ENCODE measurements around the gene POR. TPM values are rescaled to one million over a fixed set of nuclear protein-coding genes. Genes with fewer than 3 reads are reported as not detected.
"Not testable (repeated sequence)": the region's sequence is repeated elsewhere in the genome, so short reads cannot be mapped to it uniquely, and the experiment has no call there.

The POR gene
- polyA plus RNA-seq, 3 donors: 71.6 to 74.1 (median 72.9) TPM

- not testable (repeated sequence) for DNase-seq
Observed at GRCh38 chr7:75911186-75911585, 3.8 kb upstream of the POR start.

DNA sequence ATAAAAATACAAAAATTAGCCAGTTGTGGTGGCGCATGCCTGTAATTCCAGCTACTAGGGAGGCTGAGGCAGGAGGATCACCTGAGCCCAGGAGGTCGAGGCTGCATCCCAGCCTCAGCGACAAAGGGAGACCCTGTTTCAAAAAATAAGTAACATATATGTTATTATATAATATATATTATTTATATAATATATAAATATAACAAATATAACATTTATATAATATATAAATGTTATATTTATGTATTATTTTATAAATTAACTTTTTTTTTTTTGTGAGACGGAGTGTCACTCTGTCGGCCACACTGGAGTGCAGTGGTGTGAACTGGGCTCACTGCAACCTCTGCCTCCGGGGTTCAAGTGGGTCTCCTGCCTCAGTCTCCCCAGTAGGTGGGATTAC lies 1.5 kb upstream of the POR start:
- no peak for DNase-seq

DNA sequence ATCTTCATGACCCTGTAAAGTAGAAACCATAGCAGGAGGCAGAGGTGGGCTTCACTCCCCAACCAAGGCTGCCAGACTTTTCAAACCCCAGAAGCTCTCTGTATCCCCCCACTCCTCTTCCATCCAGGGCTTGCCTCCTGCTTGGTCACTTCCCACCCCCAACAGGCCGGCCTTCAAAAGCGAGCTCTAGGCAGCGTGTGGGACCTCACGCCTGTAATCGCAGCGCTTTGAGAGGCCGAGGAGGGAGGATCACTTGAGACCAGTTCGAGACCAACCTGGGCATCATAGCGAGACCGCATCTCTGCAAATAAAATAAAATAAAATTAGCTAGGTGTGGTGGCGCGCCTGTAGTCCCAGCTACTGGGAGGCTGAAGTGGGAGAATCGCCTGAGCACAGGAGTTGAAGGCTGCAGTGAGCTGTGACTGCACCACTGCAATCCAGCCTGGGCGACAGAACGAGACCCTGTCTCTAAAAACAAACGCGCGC lies 743 bp upstream of the POR start:
- no peak for DNase-seq

GRCh38 chr7:75915416-75916156 lies 631 bp downstream of the POR start:
- no peak for DNase-seq

DNA sequence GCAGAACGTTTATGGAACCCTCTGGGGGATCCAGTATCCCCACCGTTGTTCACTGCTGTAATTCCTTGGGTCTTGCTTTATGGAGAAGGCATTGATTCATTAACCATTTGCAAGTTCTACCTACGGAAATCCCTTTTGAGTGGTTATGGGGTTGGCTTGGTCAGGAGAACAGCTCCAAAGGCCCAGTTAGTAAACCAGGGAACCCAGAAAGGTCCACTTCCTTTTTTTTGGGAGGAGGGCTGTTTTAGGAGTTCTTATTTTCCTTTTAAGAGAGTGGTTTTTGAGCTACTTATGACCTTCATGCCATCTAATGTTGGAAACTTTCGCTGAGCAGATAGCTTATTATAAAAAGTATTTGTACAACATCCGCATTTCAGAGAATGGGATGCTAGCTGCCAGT lies 1.3 kb downstream of the POR start:
- no peak for DNase-seq

DNA sequence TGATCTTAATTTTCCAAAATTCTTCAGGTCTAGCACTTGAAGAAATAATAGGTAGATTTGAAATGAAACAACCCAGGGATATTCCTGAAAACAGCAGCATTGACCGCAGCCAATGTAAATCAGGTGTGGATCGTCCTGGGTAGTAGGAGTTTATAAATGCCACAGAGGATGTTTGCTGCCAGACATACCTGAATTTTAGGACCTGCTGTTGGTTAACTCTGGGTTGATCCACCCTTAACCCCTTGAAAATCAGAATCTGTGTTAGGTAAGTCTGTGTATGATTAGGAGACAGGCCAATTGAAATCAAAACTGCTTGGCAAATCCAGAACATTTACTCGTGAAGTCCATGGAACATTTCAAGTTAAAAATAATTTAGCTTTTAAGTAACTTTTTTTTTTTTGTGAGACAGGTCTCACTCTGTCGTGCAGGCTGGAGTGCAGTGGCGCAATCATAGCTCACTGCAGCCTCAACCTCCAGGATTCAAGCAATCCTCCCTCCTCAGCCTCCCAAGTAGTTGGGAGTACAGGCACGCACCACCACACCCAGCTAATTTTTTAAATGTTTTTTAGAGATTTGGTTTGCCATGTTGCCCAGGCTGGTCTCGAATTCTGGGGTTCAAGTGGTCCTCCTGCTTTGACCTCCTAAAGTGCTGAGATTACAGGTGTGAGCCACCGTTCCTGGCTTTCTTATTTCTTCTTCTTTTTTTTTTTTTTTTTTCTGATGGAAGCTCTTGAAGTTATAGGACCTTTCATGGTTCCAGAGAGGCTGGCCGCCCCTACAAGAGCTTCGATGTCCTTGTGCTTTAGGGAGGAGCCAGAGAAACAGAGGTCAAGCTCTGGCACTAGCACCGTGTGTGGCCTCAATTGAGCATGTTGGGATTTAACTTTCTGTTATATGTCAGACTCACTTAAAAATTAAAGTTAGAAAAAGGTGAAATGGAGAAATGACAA lies 2.0 kb downstream of the POR start:
- no peak for DNase-seq

- DNase-seq: no peak
Observed at GRCh38 chr7:75920431-75921161, 5.6 kb downstream of the POR start.

DNA sequence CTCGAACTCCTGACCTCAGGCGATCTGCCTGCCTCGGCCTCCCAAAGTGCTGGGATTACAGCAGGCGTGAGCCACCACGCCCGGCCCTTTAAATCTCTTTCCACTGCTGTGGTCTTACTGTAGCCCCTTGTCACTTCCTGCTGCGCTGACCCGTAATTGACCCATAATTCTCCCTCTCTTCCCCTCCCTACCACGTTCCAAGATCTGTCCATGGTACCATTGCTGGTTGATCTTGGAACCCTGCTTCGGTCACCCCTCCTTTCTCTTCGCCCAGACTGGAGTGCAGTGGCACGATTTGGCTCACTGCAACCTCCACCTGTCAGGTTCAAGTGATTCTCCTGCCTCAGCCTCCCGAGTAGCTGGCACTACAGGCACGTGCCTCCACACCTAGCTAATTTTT lies 6.5 kb downstream of the POR start:
- no peak for DNase-seq

DNA sequence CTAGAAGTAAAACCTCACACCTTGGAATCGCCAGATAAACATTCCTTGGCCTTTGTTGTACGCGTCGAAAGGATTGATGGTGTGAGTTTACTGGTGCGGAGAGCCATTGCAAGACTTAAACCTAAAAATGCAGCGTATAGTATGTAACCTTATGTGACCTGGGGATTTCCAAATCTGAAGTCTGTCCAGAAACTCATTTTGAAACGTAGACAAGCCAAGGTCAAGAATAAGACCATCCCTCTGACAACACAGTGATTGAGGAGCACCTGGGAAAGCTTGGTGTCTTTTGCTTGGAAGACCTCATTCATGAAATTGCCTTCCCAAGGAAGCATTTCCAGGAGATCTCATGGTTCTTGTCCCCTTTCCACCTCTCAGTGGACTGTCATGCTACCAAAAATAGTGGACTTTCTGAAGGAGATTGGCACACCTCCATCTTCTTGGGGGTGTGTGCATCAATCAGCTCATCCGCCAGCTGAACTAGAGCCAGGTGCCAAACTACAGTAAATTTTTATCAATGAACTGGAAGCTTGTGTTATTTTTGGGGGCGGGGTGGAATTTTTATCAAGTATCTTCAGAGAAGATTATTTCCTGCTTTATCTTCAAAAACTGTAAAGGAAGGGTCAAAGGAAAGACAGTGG lies 8.1 kb downstream of the POR start:
- DNase-seq: no peak

DNA sequence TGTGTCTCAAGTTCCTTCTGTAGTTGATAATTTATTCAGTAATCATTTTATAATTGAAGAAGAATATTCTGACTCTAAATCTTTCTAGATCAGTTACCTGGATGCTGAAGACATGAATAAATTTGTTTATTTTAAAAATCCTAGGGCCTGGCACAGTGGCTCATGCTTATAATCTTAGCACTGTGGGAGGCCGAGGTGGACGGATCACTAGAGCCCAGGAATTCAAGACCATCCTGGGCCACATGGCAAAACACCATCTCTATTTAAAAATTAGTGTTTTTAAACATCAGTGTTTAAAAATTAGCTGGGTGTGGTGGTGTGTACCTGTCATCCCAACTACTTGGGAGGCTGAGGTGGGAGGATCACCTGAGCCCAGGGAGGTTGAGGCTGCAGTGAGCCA lies 9.3 kb downstream of the POR start:
- DNase-seq: no peak

- DNase-seq: no peak
Observed at GRCh38 chr7:75924889-75925288, 9.9 kb downstream of the POR start.

DNA sequence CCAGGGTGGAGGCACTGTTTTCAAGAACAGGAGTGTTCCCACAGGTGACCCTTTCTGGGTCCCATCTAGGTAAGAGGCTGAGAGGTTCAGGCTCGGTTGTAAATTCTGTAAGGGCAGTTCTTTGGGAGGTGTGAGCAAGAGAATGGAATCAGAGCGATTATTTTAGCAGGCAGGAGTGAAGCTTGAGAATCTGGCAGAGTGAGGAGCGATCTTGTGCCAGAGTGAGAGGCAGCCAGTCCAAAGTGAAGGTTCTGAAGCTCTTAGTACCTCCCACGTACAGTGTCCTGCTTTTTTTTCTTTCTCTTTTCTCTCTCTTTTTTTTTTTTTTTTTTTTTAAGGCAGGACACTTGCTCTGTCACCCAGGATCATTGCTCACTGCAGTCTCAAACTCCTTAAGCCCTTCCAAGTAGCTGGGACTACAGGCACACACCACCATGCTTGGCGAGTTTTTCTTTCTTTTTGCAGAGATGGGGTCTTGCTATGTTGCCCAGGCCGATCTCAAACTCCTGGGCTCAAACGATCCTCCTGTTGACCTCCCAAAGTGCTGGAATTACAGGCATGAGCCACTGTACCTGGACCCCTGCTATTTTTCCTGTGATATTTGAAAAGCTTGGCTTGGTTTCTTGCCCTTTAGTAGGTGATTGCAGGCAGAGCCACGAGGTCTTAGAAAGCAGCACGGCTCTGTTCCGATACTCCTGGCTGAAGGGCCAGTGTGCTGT lies 10.9 kb downstream of the POR start:
- DNase-seq: no peak

- no peak for DNase-seq
Observed at GRCh38 chr7:75928568-75928914, 13.6 kb downstream of the POR start.

- no peak for DNase-seq
Observed at GRCh38 chr7:75931680-75932079, 16.7 kb downstream of the POR start.

DNA sequence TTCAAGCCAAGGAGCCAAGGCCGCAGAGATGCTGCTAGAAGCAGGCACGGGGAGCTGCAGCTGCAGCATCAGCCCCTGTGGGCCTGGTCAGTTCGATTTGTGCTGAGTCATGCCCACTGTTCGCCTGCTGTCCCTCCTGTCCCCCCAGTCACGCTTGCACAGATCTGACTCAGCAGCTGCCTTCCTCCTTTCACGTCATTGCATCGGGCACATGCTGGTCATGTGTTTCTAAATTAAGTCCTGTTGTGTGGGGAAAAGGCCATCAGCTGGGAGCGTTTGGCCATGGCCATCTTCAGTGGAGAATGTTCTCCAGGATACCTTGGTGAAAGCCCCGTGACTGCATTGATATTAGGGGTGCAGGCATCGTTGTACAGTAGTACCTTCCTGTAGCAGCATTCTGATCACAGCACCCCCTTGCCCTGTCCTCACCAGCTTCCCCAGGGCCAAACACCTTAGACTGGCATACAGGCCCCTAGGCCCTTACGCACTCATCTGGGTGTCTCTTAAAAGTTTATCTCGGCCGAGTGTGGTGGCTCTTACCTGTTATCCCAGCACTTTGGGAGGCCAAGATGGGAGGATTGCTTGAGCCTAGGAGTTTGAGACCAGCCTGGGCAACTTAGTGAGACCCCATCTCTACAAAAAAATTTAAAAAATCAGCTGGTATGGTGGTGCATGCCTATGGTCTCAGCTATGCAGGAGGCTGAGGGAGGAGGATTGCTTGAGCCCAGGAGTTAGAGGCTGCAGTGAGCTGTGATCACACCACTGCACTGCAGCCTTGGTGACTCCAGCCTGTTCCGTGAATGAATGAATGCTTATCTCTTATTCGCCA lies 23.2 kb downstream of the POR start:
- no peak for DNase-seq

DNA sequence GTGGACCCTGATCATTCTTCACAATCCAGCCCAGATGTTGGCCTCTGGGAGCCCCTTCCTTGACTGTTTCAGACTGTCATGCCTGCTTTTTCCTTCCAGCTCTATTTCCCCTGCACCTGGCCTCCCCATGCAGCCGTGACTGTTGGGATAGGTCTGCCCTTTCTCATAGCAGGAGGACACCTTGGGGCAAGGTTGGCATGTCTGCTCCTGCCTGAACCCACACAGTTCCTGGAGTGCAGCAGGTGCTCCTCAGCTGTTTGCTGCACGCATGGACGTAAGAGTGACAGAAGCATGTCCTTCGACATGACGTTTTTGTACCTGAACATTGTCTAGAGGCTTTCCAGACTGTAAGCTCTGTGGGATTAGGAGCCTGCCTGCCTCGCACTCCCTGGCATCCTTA lies 24.0 kb downstream of the POR start:
- DNase-seq: no peak

GRCh38 chr7:75943864-75944263 lies 28.9 kb downstream of the POR start:
- no peak for DNase-seq

GRCh38 chr7:75944507-75944906 lies 29.6 kb downstream of the POR start:
- no peak for DNase-seq

GRCh38 chr7:75945297-75946168 lies 30.6 kb downstream of the POR start:
- no peak for DNase-seq

Measured in renal pelvis (tissue), 4 donors.